ENCODE data around the gene TBX4. TPM values are rescaled to one million over a fixed set of nuclear protein-coding genes. Genes with fewer than 3 reads are reported as not detected.

Gene TBX4
- total and polyA plus RNA-seq, 5 donors = 0.11 TPM; not detected in 4

GRCh38 chr17:61463316-61464129, 11.3 kb downstream of the TBX4 start:
- 78% methylated on average over 12 of the region's 12 CpGs for WGBS
- intact Hi-C loops (cut with DNase I) = no loop called here
- no peak for ATAC-seq
- Histone ChIP-seq H3K9me3 (ENCODE audit: control insufficient read depth, low read length) (no peaks in the 10 kb centered on the region), H3K4me3 (ENCODE audit: low read length) (no peak overlapping the region), H3K27ac (ENCODE audit: low read length) (no peak overlapping the region), H3K27me3 (ENCODE audit: control insufficient read depth, insufficient read depth) (no peaks in the 10 kb centered on the region), H3K4me1 (ENCODE audit: control insufficient read depth, insufficient read depth, low read length) (no peaks in the 10 kb centered on the region)
- peak in 1 of 3 donors; percentile 53 for DNase-seq

- no peak overlapping the region for H3K4me3 ChIP-seq (ENCODE audit: low read length)
- H3K9me3 ChIP-seq (ENCODE audit: control insufficient read depth, low read length) = no peaks in the 10 kb centered on the region
- intact Hi-C loops (cut with DNase I) = no loop called here
- H3K27me3 ChIP-seq (ENCODE audit: control insufficient read depth, insufficient read depth) = no peaks in the 10 kb centered on the region
- no peak overlapping the region for H3K27ac ChIP-seq (ENCODE audit: low read length)
- no peaks in the 10 kb centered on the region for H3K4me1 ChIP-seq (ENCODE audit: control insufficient read depth, insufficient read depth, low read length)
- 84% methylated on average over 21 of the region's 21 CpGs for WGBS
- peak in 1 of 3 donors; percentile 54 for DNase-seq
- ATAC-seq = no peak
Observed at GRCh38 chr17:61464130-61464842, 12.1 kb downstream of the TBX4 start.

DNA sequence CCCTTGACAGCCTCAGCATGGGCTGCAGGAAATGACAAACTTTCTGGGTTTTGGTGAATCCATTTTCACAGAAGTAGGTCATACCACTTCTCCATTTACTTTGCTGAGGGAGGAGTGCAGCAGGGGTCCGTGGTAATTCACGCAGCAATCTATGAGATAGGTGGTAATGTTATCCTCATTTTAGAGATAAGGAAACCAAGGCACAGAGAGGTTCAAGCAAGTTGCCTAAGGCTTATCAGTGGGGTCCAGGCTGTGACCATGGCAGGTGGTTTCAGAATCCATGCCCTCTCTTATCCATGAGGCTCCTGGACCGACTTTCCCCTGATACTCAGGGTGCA, 12.6 kb downstream of the TBX4 start:
- no peaks in the 10 kb centered on the region for H3K4me1 ChIP-seq (ENCODE audit: control insufficient read depth, insufficient read depth, low read length)
- WGBS = 54% methylated on average over 3 of the region's 3 CpGs
- no peaks in the 10 kb centered on the region for H3K27me3 ChIP-seq (ENCODE audit: control insufficient read depth, insufficient read depth)
- DNase-seq (no peak), ATAC-seq (no peak)
- intact Hi-C loops (cut with DNase I) = no loop called here
- no peak overlapping the region for H3K27ac ChIP-seq (ENCODE audit: low read length)
- no peak overlapping the region for H3K4me3 ChIP-seq (ENCODE audit: low read length)
- no peaks in the 10 kb centered on the region for H3K9me3 ChIP-seq (ENCODE audit: control insufficient read depth, low read length)

DNA sequence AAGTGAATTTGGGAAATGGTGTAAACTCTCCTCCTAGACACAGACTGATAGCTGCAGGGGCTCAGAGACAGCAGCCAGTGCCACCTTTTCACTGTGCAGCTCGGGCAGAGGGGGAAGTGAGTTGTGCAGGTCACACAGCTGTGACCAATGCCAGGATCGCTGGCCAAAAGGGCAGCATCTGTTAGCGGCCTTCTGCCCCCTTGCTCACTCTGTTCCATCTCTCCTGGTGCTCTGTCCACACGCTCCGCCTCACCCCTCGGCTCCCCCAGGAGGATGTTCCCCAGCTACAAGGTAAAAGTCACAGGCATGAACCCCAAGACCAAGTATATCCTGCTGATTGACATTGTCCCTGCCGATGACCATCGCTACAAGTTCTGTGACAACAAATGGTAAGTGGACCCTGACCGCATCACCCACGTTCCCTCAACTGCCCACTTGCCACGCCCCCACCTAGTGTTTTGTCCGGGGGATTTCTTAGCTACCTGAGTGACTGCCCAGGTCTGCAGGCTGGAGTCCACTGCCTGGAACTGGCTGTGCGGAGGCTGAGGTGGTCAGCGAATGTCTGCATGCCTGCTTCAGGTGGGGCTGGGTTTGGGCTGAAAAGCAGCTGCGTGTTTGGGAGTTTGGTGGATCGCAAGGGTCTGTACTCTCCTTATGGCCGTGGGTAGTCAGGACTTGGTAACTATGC, 13.5 kb downstream of the TBX4 start:
- H3K9me3 ChIP-seq (ENCODE audit: control insufficient read depth, low read length) = no peaks in the 10 kb centered on the region
- intact Hi-C loops (cut with DNase I) = no loop called here
- DNase-seq (no peak), ATAC-seq (no peak)
- H3K4me3 ChIP-seq (ENCODE audit: low read length) = no peak overlapping the region
- H3K27ac ChIP-seq (ENCODE audit: low read length) = no peak overlapping the region
- H3K4me1 ChIP-seq (ENCODE audit: control insufficient read depth, insufficient read depth, low read length) = no peaks in the 10 kb centered on the region
- no peaks in the 10 kb centered on the region for H3K27me3 ChIP-seq (ENCODE audit: control insufficient read depth, insufficient read depth)
- WGBS = 80% methylated on average over 17 of the region's 17 CpGs

DNA sequence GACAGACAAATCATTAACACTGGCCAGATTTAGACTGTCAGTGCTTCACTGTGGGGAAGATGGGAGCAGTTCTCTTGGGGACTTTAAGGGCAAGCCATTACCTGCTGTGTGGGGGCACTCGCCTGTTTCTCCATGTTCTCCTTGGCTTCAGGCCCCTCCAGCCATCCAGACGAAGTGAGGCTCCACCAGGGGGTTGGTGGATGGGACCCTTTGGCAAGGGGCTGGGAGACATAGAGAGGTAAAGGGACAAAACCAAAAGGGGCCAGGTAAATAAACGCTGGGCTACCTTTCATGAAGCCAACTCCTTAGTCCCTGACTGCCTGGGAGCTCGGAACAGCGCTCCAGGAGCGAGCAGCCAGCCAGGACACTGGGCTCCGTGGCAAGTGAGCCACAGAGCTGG, 14.0 kb downstream of the TBX4 start:
- Histone ChIP-seq H3K27me3 (ENCODE audit: control insufficient read depth, insufficient read depth) (no peaks in the 10 kb centered on the region), H3K4me1 (ENCODE audit: control insufficient read depth, insufficient read depth, low read length) (no peaks in the 10 kb centered on the region), H3K27ac (ENCODE audit: low read length) (no peak overlapping the region), H3K4me3 (ENCODE audit: low read length) (no peak overlapping the region), H3K9me3 (ENCODE audit: control insufficient read depth, low read length) (no peaks in the 10 kb centered on the region)
- WGBS = 91% methylated on average over 7 of the region's 7 CpGs
- intact Hi-C loops (cut with DNase I) = no loop called here
- ATAC-seq (no peak), DNase-seq (no peak)

DNA sequence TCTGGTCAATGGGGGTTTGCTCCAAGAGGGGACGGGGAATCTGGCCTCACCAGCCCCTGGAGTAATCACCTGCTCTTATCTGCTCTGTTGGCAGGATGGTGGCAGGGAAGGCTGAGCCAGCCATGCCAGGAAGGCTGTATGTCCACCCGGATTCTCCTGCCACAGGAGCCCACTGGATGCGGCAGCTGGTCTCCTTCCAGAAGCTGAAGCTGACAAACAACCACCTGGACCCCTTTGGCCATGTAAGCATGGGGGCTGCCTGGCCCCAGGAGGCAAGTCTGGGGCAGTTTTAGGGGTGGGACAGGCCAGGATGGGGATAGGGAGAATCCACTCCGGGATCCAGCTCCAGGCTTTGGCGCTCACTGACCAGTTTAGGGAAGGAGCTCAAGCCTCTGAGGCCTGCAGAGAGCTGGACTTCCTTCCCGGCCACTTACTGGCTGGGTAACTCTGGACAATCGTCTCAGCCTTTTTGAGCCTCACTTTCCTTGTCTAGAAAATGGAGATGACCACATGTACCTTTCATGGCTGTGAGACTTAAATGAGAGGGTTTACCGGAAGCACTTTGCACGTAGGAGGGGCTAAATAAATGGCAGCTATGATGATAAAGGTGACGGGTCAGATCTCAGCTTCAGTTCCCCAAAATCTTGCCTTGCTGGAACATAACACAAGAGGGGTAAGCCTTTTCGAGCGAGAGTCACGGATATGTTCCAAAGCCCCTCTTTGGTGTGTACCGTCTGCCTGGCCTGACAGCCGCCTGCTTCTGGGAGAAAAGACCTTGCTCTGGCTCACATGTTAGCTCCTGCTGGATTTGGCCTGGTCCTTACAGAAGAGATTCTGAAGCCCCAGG, 15.4 kb downstream of the TBX4 start:
- intact Hi-C loops (cut with DNase I) = no loop called here
- DNase-seq (peak; percentile 48 to 75 (median 73)), ATAC-seq (peak; percentile 52 to 64)
- Histone ChIP-seq H3K4me1 (ENCODE audit: control insufficient read depth, insufficient read depth, low read length) (no peaks in the 10 kb centered on the region), H3K4me3 (ENCODE audit: low read length) (no peak overlapping the region), H3K27ac (ENCODE audit: low read length) (no peak overlapping the region), H3K9me3 (ENCODE audit: control insufficient read depth, low read length) (no peaks in the 10 kb centered on the region), H3K27me3 (ENCODE audit: control insufficient read depth, insufficient read depth) (no peaks in the 10 kb centered on the region)
- WGBS = 43% methylated on average over 15 of the region's 15 CpGs

DNA sequence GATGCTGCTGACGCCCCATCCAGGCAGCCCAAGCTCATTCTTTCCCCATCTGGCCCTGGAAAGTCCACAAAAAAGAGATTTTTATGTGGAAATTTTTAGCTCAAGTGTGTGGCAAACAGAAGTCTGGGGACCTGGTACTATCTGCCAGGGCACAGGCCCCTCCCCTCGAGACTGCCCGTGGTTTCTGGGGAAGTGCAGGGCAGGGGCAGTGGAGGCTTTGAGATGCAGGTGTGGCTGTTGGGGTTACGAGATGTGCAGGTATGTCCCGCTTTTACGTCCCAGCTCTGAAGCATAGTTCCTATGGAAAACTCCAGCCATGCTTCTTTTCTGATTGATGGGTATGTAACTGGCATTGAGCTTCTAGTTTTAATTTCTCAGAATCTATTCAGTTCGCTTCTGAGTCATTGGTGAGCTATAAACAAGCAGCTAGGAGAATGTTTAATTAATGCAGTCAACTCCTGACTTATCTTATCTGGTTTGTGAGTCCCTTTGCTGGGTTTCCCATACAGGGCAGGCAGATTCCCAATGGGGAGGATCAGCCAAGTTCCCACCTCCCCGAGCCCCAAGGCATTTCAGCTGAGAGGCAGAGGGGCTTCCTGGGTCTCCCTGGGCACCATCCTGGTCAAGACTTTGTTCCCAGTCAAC, 16.2 kb downstream of the TBX4 start:
- no peaks in the 10 kb centered on the region for H3K4me1 ChIP-seq (ENCODE audit: control insufficient read depth, insufficient read depth, low read length)
- H3K4me3 ChIP-seq (ENCODE audit: low read length) = no peak overlapping the region
- 74% methylated on average over 8 of the region's 8 CpGs for WGBS
- no peak overlapping the region for H3K27ac ChIP-seq (ENCODE audit: low read length)
- DNase-seq = no peak
- ATAC-seq = no peak
- H3K27me3 ChIP-seq (ENCODE audit: control insufficient read depth, insufficient read depth) = no peaks in the 10 kb centered on the region
- intact Hi-C loops (cut with DNase I) = no loop called here
- H3K9me3 ChIP-seq (ENCODE audit: control insufficient read depth, low read length) = no peaks in the 10 kb centered on the region

DNA sequence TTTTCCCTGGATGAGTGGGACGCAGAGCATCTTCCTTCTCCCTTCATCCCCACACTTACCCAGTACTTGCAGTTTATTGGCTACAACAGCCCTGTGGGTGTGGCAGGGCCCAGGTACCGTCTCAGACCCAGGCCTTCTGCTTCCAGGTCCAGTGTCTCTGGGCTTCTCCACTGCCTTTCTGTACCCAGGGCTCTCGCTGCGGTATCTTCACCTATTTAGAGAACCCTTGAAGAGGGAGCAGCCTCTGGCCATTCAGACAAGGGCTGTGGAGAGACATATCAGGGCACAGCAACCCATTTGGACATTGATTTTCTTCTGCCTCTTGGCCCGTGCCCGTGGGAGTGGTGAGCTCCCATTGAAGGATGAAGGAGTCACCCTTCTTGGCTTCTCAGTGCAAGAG, 17.3 kb downstream of the TBX4 start:
- H3K27ac ChIP-seq (ENCODE audit: low read length) = no peak overlapping the region
- no peak overlapping the region for H3K4me3 ChIP-seq (ENCODE audit: low read length)
- intact Hi-C loops (cut with DNase I) = no loop called here
- 86% methylated on average over 6 of the region's 6 CpGs for WGBS
- H3K27me3 ChIP-seq (ENCODE audit: control insufficient read depth, insufficient read depth) = no peaks in the 10 kb centered on the region
- DNase-seq (no peak), ATAC-seq (no peak)
- no peaks in the 10 kb centered on the region for H3K9me3 ChIP-seq (ENCODE audit: control insufficient read depth, low read length)
- H3K4me1 ChIP-seq (ENCODE audit: control insufficient read depth, insufficient read depth, low read length) = no peaks in the 10 kb centered on the region

GRCh38 chr17:61469949-61470348, 17.7 kb downstream of the TBX4 start:
- Histone ChIP-seq H3K4me3 (ENCODE audit: low read length) (no peak overlapping the region), H3K4me1 (ENCODE audit: control insufficient read depth, insufficient read depth, low read length) (no peaks in the 10 kb centered on the region), H3K27ac (ENCODE audit: low read length) (no peak overlapping the region), H3K9me3 (ENCODE audit: control insufficient read depth, low read length) (no peaks in the 10 kb centered on the region), H3K27me3 (ENCODE audit: control insufficient read depth, insufficient read depth) (no peaks in the 10 kb centered on the region)
- intact Hi-C loops (cut with DNase I) = no loop called here
- WGBS = 80% methylated on average over 5 of the region's 5 CpGs
- ATAC-seq (no peak), DNase-seq (no peak)

DNA sequence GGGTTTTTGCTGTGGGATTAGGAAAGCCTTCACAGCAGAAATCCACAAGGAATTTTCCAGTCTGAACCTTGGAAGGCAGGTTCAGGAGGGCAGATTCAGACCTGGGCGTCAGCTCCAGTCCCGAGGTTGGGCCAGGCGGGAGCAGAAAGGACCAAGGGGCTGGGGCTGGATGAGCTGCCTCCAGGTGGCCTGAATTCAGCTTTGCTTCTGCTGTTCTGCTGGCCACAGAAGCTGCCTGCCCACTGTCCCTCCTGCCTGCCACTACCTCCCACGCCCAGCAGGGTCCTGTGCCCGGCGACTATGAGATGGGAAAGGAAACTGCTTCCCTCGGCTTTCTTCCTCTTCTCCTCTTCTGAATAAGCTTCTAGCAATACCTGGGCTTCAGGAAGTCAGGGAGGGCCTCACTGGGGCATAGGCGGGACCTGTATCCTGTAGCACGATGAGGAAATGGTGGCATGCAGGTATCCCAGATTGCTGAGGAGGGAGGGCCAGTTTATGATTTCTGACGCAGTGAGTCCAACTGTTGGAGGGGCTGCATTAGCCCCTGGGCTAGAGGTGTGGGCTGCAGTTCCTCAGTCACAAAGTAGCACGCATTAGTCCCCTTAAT, 18.4 kb downstream of the TBX4 start:
- Histone ChIP-seq H3K27me3 (ENCODE audit: control insufficient read depth, insufficient read depth) (no peaks in the 10 kb centered on the region), H3K27ac (ENCODE audit: low read length) (no peak overlapping the region), H3K4me3 (ENCODE audit: low read length) (no peak overlapping the region), H3K9me3 (ENCODE audit: control insufficient read depth, low read length) (no peaks in the 10 kb centered on the region), H3K4me1 (ENCODE audit: control insufficient read depth, insufficient read depth, low read length) (no peaks in the 10 kb centered on the region)
- intact Hi-C loops (cut with DNase I) = no loop called here
- ATAC-seq (no peak), DNase-seq (no peak)
- WGBS = 85% methylated on average over 11 of the region's 11 CpGs
